Stimulated activated CD8-positive, alpha-beta memory T cell treated with anti-CD3 and anti-CD28 coated beads, Interleukin-12 subunit alpha, Interleukin-12 subunit beta, amount 100 ng/mL, for 24 hours (primary cell): ENCODE results near the gene C19orf12.
"Not testable (repeated sequence)": the region's sequence is repeated elsewhere in the genome, so short reads cannot be mapped to it uniquely, and the experiment has no call there.

Experiments
- DNase-seq: peaks from one replicate; pipeline ENCODE4 v3.0.0-alpha.2; 2020; ENCODE audit errors: extremely low read depth

C19orf12 gene

DNA sequence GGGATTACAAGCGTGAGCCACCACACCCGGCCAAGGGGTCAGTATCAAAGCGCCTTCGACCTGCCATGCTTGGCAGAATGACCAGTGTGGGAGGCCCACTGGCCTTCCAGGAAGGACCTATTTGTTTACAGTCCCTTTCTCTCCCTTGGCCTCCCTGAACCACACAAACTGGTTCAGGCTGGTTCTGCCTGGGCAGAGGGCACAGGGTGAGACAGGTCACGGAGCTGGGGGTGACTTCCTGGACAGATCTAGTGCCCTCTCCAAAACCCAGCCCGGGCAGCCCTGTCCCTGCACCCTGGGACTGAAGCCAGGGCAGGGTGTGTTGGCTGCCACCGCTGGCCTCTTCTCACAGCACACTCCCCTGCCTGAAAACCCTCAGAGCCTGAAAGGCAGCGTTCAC, 38.5 kb downstream of the C19orf12 start:
- DNase-seq = no peak

GRCh38 chr19:29675650-29676186, 39.3 kb downstream of the C19orf12 start:
- no peak for DNase-seq

DNA sequence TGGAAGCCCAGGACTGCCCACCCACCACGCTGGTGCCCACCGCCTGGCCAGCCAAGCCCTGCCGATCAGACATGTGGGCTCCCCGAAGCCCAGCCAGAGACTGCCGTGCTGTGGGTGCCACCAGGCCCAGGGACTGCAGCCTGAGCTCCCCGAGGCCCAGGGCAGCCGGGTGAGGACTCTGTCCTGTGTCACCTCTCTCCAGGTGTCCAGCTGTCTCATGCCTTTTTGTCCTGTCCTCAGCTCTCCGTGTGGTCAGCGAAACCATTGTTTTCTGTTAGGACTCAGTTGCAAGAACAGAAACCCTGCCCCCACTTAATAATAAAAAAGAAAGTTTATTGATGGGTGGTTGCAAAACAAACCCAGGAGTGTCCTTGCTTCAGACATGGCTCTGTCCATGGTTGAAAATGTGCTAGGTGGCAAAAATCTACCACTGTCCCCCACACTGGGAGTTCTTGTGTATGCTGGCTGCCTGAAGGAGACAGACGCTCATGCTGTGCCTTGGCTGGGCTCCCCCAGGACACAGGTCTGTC, 39.9 kb downstream of the C19orf12 start:
- DNase-seq = no peak

DNA sequence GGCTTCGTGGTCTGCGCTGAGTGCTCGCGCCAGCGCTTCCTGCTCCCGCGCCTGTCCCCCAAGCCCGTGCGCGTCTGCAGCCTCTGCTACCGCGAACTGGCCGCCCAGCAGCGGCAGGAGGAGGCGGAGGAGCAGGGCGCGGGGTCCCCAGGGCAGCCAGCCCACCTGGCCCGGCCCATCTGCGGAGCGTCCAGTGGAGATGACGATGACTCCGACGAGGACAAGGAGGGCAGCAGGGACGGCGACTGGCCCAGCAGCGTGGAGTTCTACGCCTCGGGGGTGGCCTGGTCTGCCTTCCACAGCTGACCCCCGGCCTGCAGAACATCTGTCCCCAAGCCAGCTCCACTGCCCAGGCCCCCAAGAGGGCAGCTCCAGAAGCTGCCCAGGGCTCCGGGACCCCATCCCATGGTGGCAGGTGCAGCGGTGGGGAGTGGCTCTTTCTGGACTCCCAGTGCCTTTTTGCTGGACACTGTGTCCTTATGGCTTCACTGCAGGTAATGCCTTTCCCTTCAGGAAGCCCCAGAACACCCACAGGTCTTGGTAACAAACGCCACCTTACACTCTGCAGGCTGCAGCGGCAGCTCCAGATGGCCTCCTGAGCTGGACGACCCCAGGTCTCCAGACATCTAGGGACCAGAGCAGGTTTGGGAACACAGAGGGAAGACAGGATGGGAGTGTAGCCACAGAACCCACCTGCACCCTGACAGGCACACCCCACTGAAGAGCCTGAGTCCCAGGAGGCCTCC, 40.5 kb downstream of the C19orf12 start:
- no peak for DNase-seq

DNA sequence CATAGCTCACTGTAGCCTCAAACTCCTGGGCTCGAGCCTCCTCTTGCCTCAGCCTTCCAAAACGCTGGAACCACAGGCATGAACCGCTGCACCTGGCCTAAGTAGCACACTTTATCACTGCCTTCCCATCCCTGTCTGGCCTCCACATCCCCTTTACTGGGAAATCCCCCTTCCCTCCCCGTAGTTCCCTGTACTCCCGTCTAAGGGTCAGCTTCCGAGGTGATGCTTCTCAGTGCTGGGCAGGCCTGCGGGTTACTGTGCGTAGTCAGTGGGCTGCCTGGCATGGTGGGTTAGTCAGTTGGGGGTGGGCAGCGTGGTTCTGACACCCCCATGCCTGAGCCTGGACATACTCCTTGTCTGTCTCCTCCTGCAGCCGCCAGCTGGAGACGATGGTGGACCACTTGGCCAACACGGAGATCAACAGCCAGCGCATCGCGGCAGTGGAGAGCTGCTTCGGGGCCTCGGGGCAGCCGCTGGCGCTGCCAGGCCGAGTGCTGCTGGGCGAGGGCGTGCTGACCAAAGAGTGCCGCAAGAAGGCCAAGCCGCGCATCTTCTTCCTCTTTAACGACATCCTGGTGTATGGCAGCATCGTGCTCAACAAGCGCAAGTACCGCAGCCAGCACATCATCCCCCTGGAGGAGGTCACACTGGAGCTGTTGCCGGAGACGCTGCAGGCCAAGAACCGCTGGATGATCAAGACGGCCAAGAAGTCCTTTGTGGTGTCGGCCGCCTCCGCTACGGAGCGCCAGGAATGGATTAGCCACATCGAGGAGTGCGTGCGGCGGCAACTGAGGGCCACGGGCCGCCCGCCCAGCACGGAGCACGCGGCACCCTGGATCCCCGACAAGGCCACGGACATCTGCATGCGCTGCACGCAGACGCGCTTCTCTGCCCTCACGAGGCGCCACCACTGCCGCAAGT, 41.4 kb downstream of the C19orf12 start:
- DNase-seq = no peak

DNA sequence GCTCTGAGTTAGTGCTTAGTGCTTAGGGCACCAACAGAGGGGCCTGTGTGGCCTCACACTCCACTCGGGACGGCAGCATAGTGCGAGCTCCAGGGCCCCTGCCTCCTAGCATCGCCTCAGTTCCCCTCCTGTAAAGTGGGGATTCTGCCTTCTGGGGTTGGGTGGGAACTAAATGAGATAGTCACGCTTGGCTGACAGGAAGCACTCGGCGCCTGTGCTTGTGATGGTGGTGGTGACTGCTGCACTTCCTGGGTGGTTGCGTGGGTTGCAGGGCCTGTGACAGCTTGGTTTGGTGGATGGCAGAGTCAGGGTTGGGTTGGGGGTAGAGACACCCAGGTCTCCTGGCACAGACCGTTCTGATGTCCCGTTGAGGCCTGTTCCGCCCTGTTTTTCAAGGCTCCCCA, 42.1 kb downstream of the C19orf12 start:
- peak; percentile 72 for DNase-seq

- DNase-seq = no peak
These were observed 42.6 kb downstream of the C19orf12 start for GRCh38 chr19:29672319-29672932.

GRCh38 chr19:29671393-29672160, 43.5 kb downstream of the C19orf12 start:
- peak; percentile 63 for DNase-seq

DNA sequence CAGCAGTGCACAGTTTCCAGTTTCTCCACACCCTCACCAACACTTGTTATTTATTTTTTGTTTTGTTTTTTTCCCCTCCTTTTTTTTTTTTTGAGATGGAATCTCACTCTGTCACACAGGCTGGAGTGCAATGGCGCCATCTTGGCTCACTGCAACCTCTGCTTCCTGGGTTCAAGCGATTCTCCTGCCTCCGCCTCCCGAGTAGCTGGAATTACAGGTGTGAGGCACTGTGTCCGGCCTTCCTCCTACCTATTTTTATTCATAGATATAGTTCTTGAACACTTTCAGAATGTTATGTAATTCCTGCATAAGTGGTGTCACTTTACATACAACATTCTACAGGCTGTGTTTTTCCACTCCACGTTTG, 44.1 kb downstream of the C19orf12 start:
- not testable (repeated sequence) for DNase-seq

DNA sequence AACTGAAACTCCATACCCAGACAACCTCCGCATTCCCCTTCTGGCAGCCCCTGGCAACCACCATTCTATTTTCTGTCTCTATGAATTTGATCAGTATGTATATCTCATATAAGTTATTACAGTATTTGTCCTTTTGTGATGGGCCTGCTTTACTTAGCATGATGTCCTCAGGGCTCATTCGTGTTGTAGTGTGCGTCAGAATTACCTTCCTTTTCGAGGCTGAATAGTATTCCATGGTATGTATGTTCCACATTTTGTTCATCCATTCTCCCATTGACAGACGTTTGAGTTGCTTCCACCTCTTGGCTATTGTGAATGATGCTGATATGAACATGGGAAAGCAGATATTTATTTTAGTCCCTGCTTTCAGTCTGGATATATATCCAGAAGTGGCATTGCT, 44.8 kb downstream of the C19orf12 start:
- no peak for DNase-seq

DNA sequence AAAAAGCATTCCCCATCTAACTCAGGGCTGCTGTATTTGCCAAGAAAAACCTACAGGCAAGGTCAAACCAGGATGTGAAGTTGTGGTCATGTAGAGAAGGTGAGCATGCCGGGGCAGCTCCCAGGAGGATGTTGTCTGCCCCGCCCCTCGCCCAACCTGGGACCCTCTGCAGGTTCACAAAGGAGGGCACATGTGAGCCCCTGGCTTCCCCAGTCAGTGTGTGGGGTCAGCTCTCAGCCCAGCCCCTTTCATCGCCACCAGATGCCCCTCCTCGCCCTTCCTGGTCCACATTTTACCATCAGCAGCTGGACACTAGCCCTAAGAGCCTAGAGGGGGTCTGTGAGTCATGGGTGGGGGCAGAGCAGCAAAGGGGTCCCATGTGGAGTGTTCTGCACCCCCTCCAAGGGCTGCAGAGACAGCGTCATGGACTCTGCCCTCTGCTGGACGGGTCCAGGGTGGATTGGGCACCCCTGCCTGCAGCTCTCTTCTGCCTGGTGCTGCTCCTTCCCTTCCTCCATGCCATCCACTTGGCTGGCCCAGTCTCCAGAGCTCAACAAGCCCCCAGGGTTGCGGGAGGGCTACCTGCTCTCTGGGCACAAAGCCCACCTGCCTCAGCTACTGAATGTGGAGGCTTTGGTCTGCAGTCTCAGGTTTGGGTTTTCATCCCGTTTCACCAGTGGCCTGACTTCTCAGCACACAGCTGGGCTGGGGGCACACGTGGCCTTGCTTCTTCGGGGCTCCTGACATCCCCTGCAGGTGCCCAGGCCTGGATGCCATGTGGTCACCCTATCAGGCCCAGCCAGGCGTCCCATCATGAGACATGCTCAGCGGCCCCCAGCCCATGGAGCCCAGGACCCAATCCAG, 46.1 kb downstream of the C19orf12 start:
- DNase-seq = no peak

- no peak for DNase-seq
These were observed 47.1 kb downstream of the C19orf12 start for GRCh38 chr19:29667901-29668341.

GRCh38 chr19:29667387-29667783, 47.7 kb downstream of the C19orf12 start:
- no peak for DNase-seq

- no peak for DNase-seq
These were observed 48.3 kb downstream of the C19orf12 start for GRCh38 chr19:29666578-29667386.

DNA sequence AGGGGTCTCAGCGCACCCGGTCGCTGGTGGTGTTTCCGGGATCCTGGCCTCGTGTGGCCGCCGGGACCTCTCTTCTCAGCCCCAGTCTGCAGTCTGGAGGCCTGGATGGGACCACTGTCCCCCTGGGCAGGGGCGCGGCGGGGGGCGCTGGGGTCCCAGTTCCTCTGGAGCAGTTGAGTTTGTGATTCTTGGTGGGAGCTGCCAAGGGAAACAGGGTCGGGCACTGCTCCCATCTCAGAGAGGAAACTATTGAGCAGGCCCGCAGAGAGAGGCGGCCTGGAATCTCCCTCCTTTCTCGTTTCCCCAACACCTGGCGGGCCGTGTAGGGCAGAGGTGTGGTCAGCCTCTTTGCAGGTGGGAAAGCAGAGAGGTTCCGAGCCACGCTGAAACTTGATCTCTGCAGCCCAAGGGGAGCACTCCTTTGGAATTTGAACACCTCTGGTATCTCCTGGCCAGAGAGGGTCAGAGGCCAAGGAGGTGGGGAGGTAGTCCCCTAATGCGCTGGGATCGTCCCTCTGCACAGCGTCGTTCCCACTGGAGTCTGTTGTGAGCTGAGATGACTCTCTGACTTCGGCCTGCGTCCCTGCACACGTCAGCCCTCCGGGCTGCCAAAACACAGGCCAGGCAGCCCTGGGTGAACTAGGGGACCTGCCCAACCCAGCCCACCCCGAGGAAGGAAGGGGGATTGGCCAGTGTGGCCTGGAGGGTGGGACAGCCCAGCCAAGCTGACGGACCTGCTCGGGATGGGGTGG, 49.1 kb downstream of the C19orf12 start:
- DNase-seq = no peak

DNA sequence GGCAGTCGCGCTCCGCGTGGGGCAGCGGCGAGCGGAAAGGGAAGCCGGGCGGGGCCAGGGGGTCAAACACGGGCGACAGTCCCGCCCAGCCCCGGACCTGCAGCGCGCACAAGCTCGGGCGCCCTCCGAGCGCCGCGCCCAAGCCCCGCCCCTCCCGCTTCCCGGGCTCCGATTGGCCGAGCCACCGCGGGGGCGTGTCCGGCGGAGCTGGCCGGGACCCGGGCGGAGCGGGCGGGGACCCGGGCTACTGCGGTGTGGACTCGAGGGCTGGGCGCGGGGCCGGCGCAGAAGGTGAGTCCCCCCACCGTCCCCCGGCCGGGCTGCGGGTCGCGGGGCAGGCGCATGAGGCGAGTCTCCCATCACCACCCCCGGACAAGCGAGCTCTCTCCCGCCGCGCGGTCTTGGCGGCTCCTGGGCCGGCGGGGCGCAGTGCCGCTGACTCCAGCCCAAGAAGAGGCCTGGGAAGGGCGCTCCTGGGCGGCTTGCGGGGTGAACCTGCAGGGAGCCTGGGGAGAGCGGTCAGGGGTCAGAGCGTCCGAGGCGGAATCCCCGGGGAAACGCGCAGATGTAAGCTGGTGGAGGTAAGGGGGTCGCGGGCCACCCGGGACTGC, 49.7 kb downstream of the C19orf12 start, which contains the start of gene PLEKHF1:
Gene PLEKHF1, plus strand, starts transcription at position 247 of the 611 bp plus-strand sequence. CDS start 8,379 bp downstream, outside the sequence.
- peak; percentile 61 for DNase-seq

GRCh38 chr19:29664753-29665214, 50.3 kb downstream of the C19orf12 start:
- no peak for DNase-seq
